ENCODE measurements around the gene HEPACAM.

Gene HEPACAM

GRCh38 chr11:124898711-124899110 lies 37.1 kb downstream of the HEPACAM start:
- no peak for ATAC-seq

GRCh38 chr11:124898263-124898680 lies 37.6 kb downstream of the HEPACAM start:
- ATAC-seq = no peak

- no peak for ATAC-seq
Measured at GRCh38 chr11:124897674-124898262, 38.1 kb downstream of the HEPACAM start, which contains the start of gene ROBO4. TSS of gene ROBO4 (minus strand) at chr11:124897865. CDS start at chr11:124897795, 70 bp downstream.

GRCh38 chr11:124896821-124897391 lies 38.9 kb downstream of the HEPACAM start:
- no peak for ATAC-seq

GRCh38 chr11:124896071-124896750 lies 39.6 kb downstream of the HEPACAM start:
- no peak for ATAC-seq

- no peak for ATAC-seq
Measured at GRCh38 chr11:124895471-124895971, 40.3 kb downstream of the HEPACAM start.

GRCh38 chr11:124894606-124895430 lies 41.0 kb downstream of the HEPACAM start:
- ATAC-seq = no peak

- no peak for ATAC-seq
Measured at GRCh38 chr11:124893781-124894401, 42.0 kb downstream of the HEPACAM start.

- no peak for ATAC-seq
Measured at GRCh38 chr11:124892750-124893454, 42.9 kb downstream of the HEPACAM start.

- ATAC-seq = no peak
Measured at GRCh38 chr11:124892146-124892545, 43.7 kb downstream of the HEPACAM start.

GRCh38 chr11:124891373-124891861 lies 44.4 kb downstream of the HEPACAM start:
- ATAC-seq = no peak

- no peak for ATAC-seq
Measured at GRCh38 chr11:124890683-124891372, 45.0 kb downstream of the HEPACAM start.

GRCh38 chr11:124890151-124890550 lies 45.7 kb downstream of the HEPACAM start:
- no peak for ATAC-seq

- ATAC-seq = no peak
Measured at GRCh38 chr11:124889191-124890091, 46.4 kb downstream of the HEPACAM start.

- no peak for ATAC-seq
Measured at GRCh38 chr11:124887667-124888013, 48.2 kb downstream of the HEPACAM start.

- ATAC-seq = no peak
Measured at GRCh38 chr11:124886978-124887666, 48.7 kb downstream of the HEPACAM start.

- ATAC-seq = no peak
Measured at GRCh38 chr11:124886476-124886875, 49.4 kb downstream of the HEPACAM start.

GRCh38 chr11:124884869-124885479 lies 50.9 kb downstream of the HEPACAM start:
- no peak for ATAC-seq

- ATAC-seq = no peak
Measured at GRCh38 chr11:124884340-124884739, 51.5 kb downstream of the HEPACAM start.

Measured in activated CD4-positive, CD25-positive, alpha-beta regulatory T cell treated with anti-CD3 and anti-CD28 coated beads, Interleukin-2, amount 50 U/mL, for 24 hours (primary cell).